Measurements from ENCODE around the gene ACP7.

GRCh38 chr19:39082167-39082566, 2.0 kb upstream of the ACP7 start:
- TF ChIP-seq POLR2A (IDR thresholded peaks at IDR 0.05; ENCODE audit: low read length) (no peak), CTCF (IDR thresholded peaks at IDR 0.05) (no peak), SMC3 (IDR thresholded peaks at IDR 0.05) (no peak)

All from A549 (cell line).